Natural killer cell (primary cell): ENCODE data around the gene CCDC201. TPM values are rescaled to one million over a fixed set of nuclear protein-coding genes. Genes with fewer than 3 reads are reported as not detected.

Experiments used
- ATAC-seq, 3 donors: fragments of 150-1000 bp in 2 of 3; fragments of 200-7000 bp in 1 of 3; cut with Tn5 transposase; 1 replicate in 1 of 3; 2 replicates in 2 of 3; pipeline ENCODE4 v1.10.0; 2021; ENCODE audit warnings: mild to moderate bottlenecking in 2 of 3, moderate library complexity in 2 of 3
- DNase-seq, 2 donors: peaks; one replicate each; pipeline versions ENCODE4 v3.0.0 to v3.0.0-alpha.2; 2013 to 2021; ENCODE audit warnings: mixed read lengths in 1 of 2
- H3K27ac ChIP-seq: one replicate; pipeline ENCODE4 v1.5.1; 2013; ENCODE audit warnings: mild to moderate bottlenecking, low read length
- H3K27me3 ChIP-seq: one replicate; pipeline ENCODE4 v1.6.1; 2013; ENCODE audit warnings: low read length; ENCODE audit not compliant: control insufficient read depth, insufficient read depth
- H3K36me3 ChIP-seq: one replicate; pipeline ENCODE4 v1.6.1; 2013; ENCODE audit warnings: low read length; ENCODE audit not compliant: control insufficient read depth, insufficient read depth
- H3K4me1 ChIP-seq: one replicate; pipeline ENCODE4 v1.6.1; 2013; ENCODE audit warnings: low read length; ENCODE audit not compliant: control insufficient read depth, insufficient read depth
- H3K4me3 ChIP-seq: one replicate; pipeline ENCODE4 v1.5.1; 2013; ENCODE audit warnings: low read length
- H3K9me3 ChIP-seq: one replicate; pipeline ENCODE4 v1.6.1; 2013; ENCODE audit warnings: low read length; ENCODE audit not compliant: control insufficient read depth, insufficient read depth
- H3K27ac Mint-ChIP-seq, 2 donors: one replicate each; pipeline ENCODE4 v1.8.0; 2022; ENCODE audit warnings: mild to moderate bottlenecking in 2 of 2, mixed read lengths in 2 of 2, moderate library complexity in 1 of 2
- H3K27me3 Mint-ChIP-seq, 2 donors: one replicate each; pipeline ENCODE4 v1.8.0; 2022; ENCODE audit warnings: low read depth in 2 of 2, mixed read lengths in 2 of 2
- H3K36me3 Mint-ChIP-seq: one replicate; pipeline ENCODE4 v1.8.0; 2022; ENCODE audit warnings: mixed read lengths
- H3K4me1 Mint-ChIP-seq, 2 donors: one replicate each; pipeline ENCODE4 v1.8.0; 2022; ENCODE audit warnings: mixed read lengths in 2 of 2
- H3K4me3 Mint-ChIP-seq: one replicate; pipeline ENCODE4 v1.8.0; 2022; ENCODE audit warnings: mild to moderate bottlenecking, moderate library complexity, mixed read lengths
- H3K9me3 Mint-ChIP-seq, 2 donors: one replicate each; pipeline ENCODE4 v1.8.0; 2022; ENCODE audit warnings: mixed read lengths in 2 of 2
- CTCF ChIP-seq: fragments of 200-600 bp; IDR thresholded peaks from one replicate; pipeline ENCODE4 v1.8.0; 2022; ENCODE audit warnings: antibody characterized with exemption
- WGBS: methylation state at CpG from one replicate; pipeline ENCODE4 v1.1.7; 2013; ENCODE audit warnings: missing lambda C conversion rate; ENCODE audit not compliant: insufficient coverage; 5-methylcytosine and 5-hydroxymethylcytosine counted together
- intact Hi-C: fragments of 100-400 bp; cut with micrococcal nuclease; formaldehyde crosslinking; loops from one replicate; pipeline ENCODE4 v1.14.2; 2022
- total RNA-seq, 4 donors: library from RNA; stranded (reverse); fragments of 120-200 nt in 1 of 4; gene quantifications; one replicate each; pipeline versions ENCODE4 v1.2.3 to v1.2.4, GENCODE V29; 2013 to 2022

Gene CCDC201
- total RNA-seq, 3 donors from 2014 or later (not counting 1 experiment from before 2014, with no cell fraction given), result not detected

- intact Hi-C loops, result no loop called here
- ATAC-seq (no peak), DNase-seq (peak in 1 of 2 donors; percentile 44)
- Mint-ChIP-seq H3K4me3 (no peak overlapping the region), H3K27ac (no peak overlapping the region), H3K27me3 (peaks cover 28 to 69% of the 10 kb centered on the region in 2 donors), H3K9me3 (no peaks in the 10 kb centered on the region), H3K36me3 (no peaks in the 10 kb centered on the region), H3K4me1 (no peaks in the 10 kb centered on the region)
- Histone ChIP-seq H3K4me1 (no peaks in the 10 kb centered on the region), H3K27me3 (peaks cover 13% of the 10 kb centered on the region), H3K27ac (no peak overlapping the region), H3K9me3 (no peaks in the 10 kb centered on the region), H3K4me3 (no peak overlapping the region), H3K36me3 (no peaks in the 10 kb centered on the region)
- WGBS, result 93% methylated on average over 2 of the region's 6 CpGs
- peak; percentile 41 for TF ChIP-seq CTCF
Observed at GRCh38 chr7:45890902-45891461, 18.1 kb upstream of the CCDC201 start.

GRCh38 chr7:45890125-45890901, 17.4 kb upstream of the CCDC201 start:
- 82% methylated on average over 8 of the region's 8 CpGs for WGBS
- Mint-ChIP-seq H3K36me3 (no peaks in the 10 kb centered on the region), H3K4me3 (no peak overlapping the region), H3K4me1 (no peaks in the 10 kb centered on the region), H3K27ac (no peak overlapping the region), H3K9me3 (no peaks in the 10 kb centered on the region), H3K27me3 (peaks cover 28 to 63% of the 10 kb centered on the region in 2 donors)
- Histone ChIP-seq H3K4me3 (no peak overlapping the region), H3K9me3 (no peaks in the 10 kb centered on the region), H3K4me1 (no peaks in the 10 kb centered on the region), H3K27me3 (peaks cover 13% of the 10 kb centered on the region), H3K36me3 (no peaks in the 10 kb centered on the region), H3K27ac (no peak overlapping the region)
- no peak for TF ChIP-seq CTCF
- DNase-seq (no peak), ATAC-seq (no peak)
- intact Hi-C loops, result no loop called here

GRCh38 chr7:45889367-45890067, 16.6 kb upstream of the CCDC201 start:
- no peaks in the 10 kb centered on the region for H3K36me3 Mint-ChIP-seq
- Histone ChIP-seq H3K4me1 (no peaks in the 10 kb centered on the region), H3K27me3 (peaks cover 13% of the 10 kb centered on the region), H3K27ac (no peak overlapping the region), H3K36me3 (no peaks in the 10 kb centered on the region), H3K4me3 (no peak overlapping the region), H3K9me3 (no peaks in the 10 kb centered on the region)
- no peaks in the 10 kb centered on the region for H3K9me3 Mint-ChIP-seq
- H3K4me3 Mint-ChIP-seq, result no peak overlapping the region
- intact Hi-C loops, result no loop called here
- WGBS, result 63% methylated on average over 6 of the region's 8 CpGs
- no peak for ATAC-seq
- H3K27ac Mint-ChIP-seq, result no peak overlapping the region
- no peak for TF ChIP-seq CTCF
- DNase-seq, result no peak
- H3K27me3 Mint-ChIP-seq, result peaks cover 33 to 65% of the 10 kb centered on the region in 2 donors
- no peaks in the 10 kb centered on the region for H3K4me1 Mint-ChIP-seq
